Tibial nerve (tissue), 3 donors: ENCODE measurements around the gene HSPB1.

Source experiments
- EP300 ChIP-seq, 2 donors: sonication (generic); formaldehyde crosslinking; IDR thresholded peaks; one replicate each; pipeline ENCODE4 v1.6.1; 2017; ENCODE audit warnings: antibody characterized with exemption in 2 of 2, mild to moderate bottlenecking in 1 of 2
- POLR2A ChIP-seq, 2 donors: fragments of 450-650 bp; IDR thresholded peaks; one replicate each; pipeline ENCODE4 v1.6.1; 2017; ENCODE audit warnings: antibody characterized with exemption in 2 of 2, mild to moderate bottlenecking in 2 of 2, moderate library complexity in 2 of 2

GRCh38 chr7:76302347-76303201 lies at the start of gene HSPB1:
- peak; percentile 62 to 95 for TF ChIP-seq POLR2A (IDR thresholded peaks at IDR 0.05)
- peak; percentile 87 to 98 for TF ChIP-seq EP300 (IDR thresholded peaks at IDR 0.05)
